Activated CD4-positive, alpha-beta T cell treated with anti-CD3 and anti-CD28 coated beads, Interleukin-2, amount 50 U/mL, for 48 hours (primary cell): ENCODE data around the gene NREP.

Experiments
- DNase-seq, 2 experiments: peaks; one replicate each; pipeline ENCODE4 v3.0.0-alpha.2; 2020

NREP gene

DNA sequence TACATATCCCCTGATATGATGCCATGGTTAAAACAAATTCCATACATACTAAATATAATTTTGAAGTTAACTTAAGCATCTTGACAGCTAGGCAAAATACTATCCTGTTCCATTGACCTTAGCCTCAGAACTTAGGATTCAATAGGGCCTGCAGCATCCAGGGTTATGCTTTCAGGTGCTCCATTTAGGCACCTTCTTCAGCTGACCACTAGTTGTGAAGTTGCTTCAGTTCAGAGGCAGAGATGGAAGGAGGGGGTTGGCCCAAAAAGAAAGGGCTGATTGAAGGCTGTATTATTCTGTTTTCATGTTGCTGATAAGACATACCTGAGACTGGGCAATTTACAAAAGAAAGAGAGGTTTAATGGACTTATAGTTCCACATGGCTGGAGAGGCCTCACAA lies 7.0 kb upstream of the NREP start:
- no peak for DNase-seq

DNA sequence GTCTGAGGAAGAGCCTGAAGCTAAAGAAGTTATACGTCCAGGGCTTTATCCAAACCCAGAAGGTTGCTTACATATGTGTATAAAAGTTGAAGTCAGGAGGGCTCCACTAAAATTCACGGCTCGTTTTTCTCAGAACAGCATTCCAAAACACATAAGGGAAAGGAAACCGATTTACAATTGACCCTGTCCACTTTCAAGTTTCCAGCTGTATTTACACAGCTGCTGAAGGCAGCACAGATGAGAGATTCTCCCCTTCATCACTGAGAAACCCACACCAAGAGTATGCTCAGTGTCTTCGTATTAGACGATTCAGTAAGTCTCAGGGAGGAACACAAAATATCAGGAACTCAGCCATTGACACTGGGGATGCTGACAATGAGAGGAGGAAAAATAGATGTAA lies 5.9 kb upstream of the NREP start:
- DNase-seq = no peak

DNA sequence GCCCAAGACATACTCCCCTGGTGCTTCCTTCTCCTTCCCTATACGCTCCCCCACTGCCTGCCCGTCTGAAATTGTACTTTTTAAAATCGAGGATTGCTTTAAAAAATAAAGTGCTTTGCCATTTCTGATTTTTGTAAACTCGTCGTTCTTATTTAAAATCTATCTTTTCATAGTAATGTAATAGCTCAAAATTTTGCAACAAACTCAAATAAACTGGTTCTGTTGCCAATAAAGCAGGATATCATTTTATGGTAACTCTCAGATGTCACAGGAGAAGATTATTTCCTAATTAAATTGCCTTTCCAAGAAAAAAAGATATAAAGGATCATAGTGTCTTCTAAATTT lies 1.3 kb upstream of the NREP start:
- DNase-seq = no peak

GRCh38 chr5:111757355-111758283 lies 625 bp upstream of the NREP start:
- peak; percentile 74 to 78 for DNase-seq

DNA sequence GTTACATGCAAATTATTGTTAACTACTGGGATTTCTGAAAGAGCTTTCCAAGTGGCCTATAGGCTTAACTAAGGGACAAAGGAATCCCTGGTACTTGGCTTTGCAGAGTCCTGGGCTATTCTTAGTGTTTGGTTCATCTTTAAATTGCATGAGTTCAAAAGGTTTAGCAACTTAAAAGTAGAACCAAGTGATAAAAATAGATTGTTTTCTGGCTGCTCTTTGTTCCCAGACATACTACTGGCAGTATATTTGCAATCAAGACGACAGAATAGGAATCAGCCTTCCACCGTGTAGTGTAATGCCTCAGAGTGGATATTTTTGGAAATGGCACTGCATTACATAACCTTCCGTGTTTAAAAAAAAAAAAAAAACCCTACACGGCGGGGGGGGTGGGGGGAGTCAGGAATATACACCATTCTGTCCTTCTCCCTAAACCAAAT lies 1.0 kb downstream of the NREP start:
- no peak for DNase-seq

DNA sequence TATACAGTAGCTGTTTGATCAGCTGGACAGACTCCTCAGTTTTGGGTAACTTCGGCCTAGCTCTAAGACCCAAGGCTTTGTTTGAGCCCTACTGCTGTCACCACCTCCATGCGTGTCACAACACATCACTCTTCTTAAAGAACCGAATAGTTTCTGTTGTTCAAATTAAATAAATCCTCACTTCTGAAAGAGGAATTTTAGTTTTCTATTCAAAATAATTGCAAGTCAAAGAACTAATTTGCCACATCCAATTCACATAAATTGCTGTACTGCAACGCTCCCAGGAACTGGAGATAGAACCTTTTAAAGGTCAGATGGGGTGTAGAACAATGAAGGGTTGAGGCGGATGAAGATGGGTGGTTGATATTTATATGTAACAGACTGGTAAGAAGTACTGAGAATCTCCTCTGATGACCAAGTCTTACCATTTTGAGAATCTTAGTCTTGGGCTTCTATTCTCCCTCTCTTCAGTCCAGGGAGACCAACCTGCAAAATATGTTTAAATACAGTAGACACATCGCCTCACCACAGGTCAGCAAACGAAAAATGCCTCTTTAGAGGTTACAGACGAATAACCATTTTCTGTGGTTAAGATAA lies 1.6 kb downstream of the NREP start:
- no peak for DNase-seq

GRCh38 chr5:111753884-111754589 lies 3.0 kb downstream of the NREP start:
- DNase-seq = no peak

GRCh38 chr5:111752426-111752965 lies 4.5 kb downstream of the NREP start:
- no peak for DNase-seq

- no peak for DNase-seq
Measured at GRCh38 chr5:111749303-111750026, 7.5 kb downstream of the NREP start.

- no peak for DNase-seq
Measured at GRCh38 chr5:111748304-111748763, 8.7 kb downstream of the NREP start.

- DNase-seq = no peak
Measured at GRCh38 chr5:111747337-111747736, 9.7 kb downstream of the NREP start.

- no peak for DNase-seq
Measured at GRCh38 chr5:111746791-111747190, 10.2 kb downstream of the NREP start.

DNA sequence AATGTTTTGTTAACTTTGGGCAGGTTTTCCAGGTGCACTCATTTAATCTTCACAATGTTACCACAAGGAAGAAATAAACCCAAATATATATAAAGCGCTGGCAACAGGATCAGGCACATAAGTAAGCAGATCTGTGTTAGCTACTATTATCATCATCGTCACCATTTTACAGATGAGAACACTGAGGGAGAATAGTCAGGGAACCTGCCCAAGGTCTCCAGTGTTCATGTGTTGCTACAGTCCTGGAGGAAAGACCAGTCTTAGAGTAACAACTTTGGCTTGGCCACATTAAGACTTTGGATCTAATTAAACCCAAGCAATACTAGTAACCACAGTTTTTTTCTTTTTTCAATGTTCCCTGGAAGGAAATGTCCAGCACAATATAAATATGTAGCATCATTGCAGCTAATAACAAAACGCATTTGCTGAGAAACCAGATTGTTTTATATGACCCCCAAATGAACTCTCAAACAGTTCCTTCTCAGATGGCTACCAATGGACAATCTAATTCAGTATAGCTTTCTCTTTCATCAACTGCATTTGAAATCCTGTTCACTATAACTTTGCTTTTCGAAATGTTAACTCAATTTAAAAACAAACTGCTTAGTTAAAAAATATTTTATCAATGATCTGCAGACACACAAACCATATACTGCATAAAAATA lies 11.8 kb downstream of the NREP start:
- no peak for DNase-seq

DNA sequence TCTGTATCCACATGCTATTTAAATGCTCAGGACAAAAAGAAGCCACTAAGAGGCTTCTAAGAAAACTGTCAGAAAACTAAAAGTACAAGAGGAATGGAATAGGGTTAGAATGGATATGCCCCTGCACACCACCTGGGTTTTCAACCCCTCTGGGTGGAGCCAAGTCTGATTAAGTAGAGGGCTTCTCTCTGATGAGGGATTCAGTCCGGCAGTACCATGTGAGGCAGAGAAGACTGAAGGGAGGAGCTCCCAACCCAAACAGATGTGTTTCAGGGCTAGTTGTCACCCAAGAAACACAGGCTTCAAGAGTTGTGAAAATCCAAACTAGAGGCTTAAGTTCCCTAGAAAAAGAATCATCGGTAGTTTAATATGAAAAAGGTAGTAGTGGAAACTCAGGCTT lies 12.5 kb downstream of the NREP start:
- no peak for DNase-seq

DNA sequence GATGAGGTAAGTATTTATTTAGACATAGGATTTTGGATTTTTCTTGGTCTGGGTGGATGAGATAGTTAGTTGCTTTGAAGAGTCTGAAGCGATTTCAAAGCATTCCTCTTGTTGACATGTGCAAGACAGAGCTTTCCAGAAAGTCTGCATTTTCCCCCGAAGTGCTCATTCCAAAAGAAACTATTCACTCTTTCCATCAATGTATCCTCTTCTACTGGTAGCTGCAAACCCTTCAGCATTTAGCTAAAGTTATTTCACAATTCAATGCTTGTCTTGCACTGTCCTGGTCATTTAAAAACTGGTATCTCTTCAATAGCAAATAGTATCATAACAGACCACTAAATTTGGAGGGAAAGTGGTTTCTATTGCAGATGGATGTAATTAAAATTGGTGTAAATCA lies 13.0 kb downstream of the NREP start:
- no peak for DNase-seq

DNA sequence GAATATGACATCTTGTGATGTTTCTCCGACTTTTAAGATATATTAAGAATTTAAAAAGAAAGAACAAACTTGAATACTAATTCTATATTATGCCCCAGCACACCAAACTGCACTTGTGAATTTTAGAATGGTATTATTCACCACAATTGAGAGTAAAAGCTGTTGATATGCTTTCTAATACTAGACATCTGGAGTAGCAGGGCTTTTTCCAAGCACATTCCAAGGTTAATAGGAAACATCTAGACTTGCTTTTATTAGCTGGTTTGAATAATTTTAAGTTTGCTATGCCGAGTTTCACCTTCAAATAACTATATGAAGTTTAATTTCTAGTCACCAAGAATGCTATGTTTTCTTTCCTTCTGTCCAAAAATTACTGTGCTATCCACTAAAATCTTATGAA lies 13.5 kb downstream of the NREP start:
- no peak for DNase-seq

DNA sequence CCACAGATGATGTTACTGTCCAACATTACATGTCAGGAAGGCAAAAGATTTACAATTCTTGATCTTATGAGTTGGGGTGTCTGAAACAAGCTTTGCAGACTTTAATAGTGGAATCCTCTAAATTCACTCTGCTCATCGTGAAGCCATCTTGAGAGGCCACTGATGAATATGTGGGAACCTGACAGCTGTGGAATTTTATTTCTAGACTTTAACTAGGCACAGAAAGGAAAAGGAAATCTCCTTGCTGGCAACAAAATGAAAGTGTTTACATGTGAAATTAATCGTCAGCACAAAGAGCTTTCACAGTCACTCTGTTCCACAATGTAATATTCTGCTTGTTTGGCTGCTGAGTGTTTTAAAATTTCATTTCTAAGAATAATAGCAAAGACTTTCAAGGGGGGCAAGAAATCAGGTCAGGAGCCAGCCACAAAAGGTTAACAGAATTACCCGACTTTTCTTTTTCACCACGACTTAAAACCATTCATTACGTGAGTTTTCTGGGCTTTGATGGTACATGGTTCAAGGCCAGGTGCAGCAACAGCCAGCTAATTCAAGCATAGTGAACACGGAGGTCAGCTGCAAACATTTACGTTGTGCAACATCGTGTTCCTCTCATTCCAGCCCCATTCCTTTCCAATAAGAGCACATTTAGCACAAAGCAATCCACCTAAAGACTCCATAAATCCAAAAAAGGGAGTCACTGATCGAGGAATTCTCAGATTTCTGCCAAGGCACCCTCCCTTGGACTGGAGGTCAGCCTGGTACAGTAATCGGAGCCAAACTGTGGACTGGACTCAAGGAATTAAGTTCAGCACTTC lies 14.6 kb downstream of the NREP start:
- DNase-seq = no peak

DNA sequence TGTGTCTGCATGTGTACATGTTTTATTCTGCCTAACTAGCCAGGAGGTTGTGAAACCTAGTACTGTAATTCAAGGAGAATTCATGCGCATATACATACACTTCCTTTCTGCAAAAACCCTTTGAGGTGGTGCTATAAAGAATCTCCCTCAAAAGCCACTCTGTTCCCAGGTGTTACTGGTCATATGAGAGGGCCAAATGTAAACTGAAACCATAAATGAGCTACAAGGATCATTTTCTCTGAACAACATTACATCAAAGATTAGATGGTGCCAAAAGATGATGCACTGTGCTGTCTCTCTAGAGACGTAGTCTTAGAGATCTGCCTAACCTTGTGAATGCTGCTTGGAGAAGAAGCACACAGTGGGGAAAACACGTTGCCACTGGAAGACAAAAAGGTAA lies 15.7 kb downstream of the NREP start:
- no peak for DNase-seq

- DNase-seq = no peak
Measured at GRCh38 chr5:111739416-111739815, 17.6 kb downstream of the NREP start.

- DNase-seq = no peak
Measured at GRCh38 chr5:111738118-111738517, 18.9 kb downstream of the NREP start.

DNA sequence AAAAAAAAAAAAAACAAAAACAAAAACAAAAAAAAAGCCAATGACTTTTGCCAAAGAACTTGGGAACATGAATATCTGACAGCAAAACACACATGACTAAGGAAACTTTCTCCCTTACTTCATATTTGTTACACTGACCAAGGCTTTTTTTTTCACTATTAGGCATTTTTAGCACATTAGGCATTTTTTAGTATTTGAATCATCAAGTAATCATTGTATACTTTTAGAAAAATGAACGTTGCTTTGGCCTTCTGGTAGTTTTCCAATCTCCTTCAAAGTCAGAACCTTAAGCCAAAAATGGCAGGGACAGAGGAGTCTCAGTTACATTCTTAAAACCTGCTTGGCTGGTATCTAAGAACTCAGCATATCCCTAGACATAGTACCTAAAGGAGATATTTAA lies 19.3 kb downstream of the NREP start:
- DNase-seq = no peak
